Myocyte (in vitro differentiated cells): ENCODE measurements around the gene FBXW4. TPM values are rescaled to one million over a fixed set of nuclear protein-coding genes. Genes with fewer than 3 reads are reported as not detected.
A peak's percentile ranks its signal among the peaks of the same experiment; 100 is the strongest.

Source experiments
- DNase-seq: peaks from one replicate; pipeline ENCODE4 v3.0.0-alpha.2; 2012; ENCODE audit warnings: low read depth
- total RNA-seq: library from RNA; depleted of rRNA; stranded (reverse); fragments of >200 nt; gene quantifications from 2 replicates; pipeline ENCODE4 v1.2.3, GENCODE V29; 2014

The FBXW4 gene
- total RNA-seq, 1 donor from 2014 or later: 27.7 TPM

DNA sequence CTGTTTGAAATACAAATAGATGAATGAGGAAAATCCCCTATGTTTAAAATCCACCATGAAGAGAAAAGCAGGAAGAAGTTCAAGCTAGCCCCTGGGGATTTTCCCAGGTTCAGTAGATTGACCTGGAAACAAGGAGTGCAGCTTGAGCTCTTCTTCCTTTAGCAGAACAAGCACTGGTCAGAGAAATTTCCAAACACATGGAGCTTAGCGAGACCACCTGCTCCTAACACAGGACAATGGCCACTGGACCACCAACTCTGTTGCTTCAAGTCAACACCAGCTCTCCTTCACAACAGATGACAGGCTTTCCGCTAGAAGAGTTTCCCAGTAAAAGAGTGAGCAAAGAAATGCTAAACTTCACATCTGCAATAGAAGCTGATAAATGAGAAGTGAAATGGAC lies 9.4 kb upstream of the FBXW4 start:
- DNase-seq: no peak

DNA sequence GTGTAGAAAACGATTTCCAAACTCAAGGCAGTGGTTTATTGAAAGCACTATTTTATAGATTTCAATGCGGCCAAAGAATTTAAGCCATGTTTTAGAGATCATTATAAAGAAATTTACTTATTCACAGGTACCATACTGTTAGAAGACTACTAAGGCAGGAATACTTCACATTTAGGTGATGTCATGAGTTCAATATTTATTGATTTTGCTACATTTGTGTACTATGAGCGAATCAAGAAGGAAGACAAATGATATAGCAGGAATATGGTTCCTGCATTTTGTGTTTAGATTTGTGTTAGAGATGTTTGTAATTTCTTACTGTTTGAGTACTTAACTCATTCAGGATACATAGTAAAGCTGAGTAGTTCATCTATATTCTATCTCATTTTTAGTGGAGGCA lies 1.7 kb upstream of the FBXW4 start:
- no peak for DNase-seq

DNA sequence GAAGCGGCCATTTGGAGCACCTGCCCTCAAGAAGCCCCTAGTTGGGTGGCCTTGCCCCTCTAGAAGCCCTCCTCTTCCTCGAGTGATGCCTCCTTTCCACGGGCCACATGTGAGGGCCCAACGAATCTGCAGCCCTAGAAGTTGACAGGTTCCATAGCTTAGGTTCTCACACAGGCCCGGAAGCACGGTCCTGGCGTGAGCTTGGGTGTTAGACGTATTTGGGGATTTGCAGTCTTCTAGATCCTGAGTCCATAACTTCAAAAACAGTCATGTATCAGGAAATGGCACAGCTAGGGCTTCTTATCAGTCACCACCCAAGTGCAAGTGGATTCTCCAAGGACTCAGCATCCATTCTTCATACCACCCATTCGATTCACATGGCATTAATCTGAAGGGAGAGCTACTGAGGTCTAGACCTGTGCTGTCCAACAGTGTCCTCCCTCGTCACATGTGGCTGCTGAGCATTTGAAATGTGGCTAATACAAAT lies 477 bp upstream of the FBXW4 start:
- DNase-seq: no peak

DNA sequence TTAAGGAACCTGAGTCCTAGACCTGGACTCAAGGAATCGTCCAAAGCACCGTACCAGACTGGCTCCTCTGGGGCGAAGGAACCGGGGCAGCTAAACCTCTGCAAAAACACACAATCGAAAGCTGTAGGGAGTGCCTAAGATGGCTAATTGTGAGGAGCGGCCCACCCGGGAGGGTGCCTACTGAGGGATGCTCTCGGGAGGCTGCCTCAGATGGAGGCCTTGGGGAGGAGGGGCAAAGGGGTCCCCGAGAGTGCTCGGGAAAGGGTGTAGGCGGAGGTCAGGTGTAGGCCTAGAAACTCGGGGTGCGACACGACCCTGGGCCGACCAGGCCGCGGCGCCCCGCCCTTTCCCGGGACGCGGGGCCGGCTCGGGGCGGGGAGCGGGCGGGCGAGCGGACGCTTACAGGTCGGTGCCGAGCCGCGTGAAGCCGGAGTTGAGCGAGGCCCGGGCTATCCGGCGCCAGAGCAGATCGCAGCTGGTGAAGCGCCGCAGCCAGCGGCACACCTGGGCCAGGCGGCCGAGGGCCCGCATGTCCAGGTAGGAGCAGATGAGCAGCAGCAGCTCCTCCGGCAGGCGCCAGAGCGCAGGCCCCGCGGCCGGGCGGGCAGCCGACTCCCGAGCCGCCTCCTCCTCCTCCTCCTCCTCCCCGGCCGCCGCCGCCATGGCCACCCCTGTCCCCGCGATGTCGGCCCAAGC lies 844 bp downstream of the FBXW4 start:
- DNase-seq: peak; percentile 61

DNA sequence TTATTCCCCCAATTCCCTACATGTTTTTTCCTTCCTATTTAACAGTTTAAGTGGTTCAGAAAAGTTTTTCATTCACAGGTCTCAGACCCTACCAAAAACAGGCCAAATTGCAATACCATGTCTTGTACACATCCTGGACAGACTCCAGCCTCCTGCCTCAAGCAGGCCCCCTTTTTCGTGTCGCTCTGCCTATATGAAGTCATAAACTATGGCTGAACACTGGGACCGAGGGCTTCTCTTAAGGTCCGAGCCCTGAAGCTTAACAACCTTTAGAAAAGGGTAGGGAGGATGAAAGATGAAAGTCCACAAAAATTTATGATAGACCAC lies 1.4 kb downstream of the FBXW4 start:
- DNase-seq: no peak

GRCh38 chr10:101691081-101691480 lies 3.9 kb downstream of the FBXW4 start:
- DNase-seq: peak; percentile 94

GRCh38 chr10:101690461-101690860 lies 4.5 kb downstream of the FBXW4 start:
- peak; percentile 61 for DNase-seq

DNA sequence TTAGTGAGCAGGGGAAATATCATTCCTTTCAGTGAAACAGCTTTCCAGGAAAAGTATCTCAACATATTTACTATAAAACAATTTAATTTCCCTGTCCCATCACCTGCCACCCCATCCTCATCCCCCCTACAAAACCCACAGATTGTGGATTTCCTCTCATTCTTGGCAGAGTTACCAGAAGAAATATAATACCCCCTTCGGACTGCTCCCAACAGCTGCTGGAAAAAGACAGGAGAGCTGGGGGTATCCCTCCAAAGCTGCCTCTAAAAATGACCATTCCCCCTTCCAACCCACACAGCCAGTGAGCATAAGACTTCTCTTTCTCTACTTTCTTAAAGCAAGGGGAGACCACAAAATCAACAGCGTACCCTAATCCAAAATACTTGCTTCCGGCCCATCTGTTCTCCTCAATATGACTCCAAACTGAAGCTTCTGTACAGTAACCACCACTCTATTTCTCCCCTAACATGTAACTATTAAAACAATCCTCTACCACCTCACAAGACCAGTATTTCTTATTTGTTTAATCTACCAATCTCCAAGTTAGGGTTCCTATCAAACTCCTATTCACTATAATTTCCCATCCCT lies 7.8 kb downstream of the FBXW4 start:
- peak; percentile 83 for DNase-seq

DNA sequence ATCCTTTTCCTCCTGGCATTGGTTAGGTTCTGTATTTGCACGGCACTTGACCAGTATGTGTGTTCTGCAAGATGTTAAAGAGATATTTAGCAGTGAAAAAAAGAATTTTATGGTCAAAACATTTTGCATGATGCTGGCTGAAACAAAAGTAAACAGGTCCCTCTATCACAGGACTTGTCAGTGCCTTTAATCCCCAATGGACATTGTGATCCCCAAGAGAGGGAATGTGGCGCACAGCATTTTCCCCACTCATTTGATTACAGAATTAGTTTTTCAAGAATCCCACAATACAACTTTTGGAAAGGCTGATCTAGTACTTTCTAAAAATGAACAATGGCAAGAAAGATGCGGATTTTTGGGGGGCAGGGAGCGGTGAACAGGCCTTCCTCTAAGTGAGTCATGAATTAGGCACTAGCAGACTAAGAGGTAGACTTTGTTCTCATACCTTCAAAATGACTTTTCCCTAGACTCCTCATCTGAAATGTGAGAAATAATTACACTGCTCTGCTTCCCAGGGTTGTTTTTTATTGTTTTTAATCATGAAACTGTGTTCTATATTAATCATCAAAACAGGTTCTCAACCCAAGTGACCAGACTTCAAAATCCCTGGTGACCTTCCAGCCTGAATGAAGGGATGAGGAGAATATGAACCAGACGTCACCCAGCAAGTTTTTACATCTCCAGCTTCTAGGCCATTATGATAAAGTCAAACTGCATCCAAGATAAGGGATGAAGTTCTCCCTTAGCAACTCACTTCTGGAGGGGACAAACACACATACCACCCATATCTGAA lies 8.6 kb downstream of the FBXW4 start:
- DNase-seq: peak; percentile 15

DNA sequence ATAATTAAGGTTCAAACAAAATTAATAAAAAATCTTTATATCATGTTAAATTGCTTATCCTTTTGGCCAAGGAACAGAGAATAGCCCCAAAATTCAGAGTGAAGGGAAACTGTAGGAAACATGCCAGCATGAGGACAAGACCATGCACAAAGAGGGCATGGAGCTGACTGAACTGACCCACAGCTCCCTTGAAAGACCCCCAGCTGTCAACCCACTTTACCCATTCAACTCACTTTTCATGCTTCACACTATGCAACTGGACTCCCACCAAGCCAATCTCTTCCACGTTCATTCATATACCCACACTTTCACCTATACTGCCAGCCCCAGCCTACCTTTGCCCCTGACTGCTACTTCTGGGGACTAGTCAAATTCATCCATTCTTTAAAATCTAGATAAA lies 10.2 kb downstream of the FBXW4 start:
- no peak for DNase-seq

DNA sequence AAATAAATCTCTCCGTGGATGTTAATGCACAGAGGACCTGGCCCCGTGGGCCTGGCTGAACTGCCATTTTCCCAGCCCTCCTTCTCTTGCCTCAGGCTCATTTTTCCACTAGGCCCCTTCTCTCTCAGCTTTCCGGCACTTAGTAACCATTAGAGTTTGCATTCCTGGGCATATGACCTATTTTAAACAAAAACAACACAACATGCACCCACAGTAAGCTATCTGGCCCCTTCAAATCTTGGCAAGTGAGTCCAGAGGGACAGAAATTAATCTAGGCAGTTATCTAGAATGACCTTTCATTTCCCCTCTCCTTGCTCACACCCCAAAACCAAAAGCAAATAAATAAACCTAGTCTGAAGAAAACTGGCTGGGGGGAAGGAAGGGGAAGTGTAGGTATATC lies 11.7 kb downstream of the FBXW4 start:
- DNase-seq: no peak

DNA sequence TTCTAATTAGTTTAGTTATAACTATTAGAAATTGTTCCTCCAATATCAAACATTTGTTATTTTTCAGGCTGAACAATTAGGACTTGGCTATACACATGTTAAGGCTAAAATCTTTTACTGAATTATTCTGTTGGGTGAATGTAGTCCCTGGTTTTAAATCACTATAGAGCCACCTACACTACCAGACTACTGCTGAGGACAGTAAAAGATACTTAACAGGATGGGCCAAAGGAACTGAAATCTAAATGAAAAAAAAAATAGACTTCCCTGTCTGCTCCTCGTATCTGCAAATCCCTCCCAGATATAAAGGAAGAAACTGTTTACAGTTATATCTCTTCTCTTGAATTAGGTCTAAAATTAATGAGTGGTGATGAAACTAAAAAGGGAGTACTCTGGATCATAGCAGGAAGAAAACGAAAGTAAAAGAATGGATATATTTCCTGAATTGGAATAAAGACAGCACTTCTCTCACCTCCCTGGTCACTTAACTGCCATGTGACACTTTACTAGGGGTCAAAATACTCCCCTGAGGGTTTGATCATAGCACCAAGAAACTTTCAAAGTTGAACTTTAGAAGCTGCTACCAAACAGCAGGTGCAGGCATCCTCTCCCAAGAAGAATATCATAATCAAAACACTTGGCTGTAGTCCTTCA lies 12.7 kb downstream of the FBXW4 start:
- peak; percentile 26 for DNase-seq

DNA sequence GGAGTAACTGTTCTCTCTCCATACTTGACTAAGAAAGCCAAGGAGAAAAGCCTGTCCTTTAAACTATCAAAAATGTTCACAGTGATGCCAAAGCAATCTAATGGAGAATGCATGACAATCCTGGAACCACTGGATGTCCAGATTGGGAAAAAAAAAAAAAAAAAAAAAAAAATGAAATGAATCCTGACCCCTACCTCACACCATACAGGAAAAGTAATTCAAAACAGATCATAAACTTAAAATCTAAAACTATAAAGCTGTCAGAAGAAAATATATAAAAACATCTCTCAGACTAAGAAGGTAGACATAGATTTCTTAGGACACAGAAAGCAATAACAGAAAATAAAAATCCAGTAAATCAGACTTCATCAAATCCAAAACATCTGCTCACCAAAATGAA lies 18.4 kb downstream of the FBXW4 start:
- no peak for DNase-seq

DNA sequence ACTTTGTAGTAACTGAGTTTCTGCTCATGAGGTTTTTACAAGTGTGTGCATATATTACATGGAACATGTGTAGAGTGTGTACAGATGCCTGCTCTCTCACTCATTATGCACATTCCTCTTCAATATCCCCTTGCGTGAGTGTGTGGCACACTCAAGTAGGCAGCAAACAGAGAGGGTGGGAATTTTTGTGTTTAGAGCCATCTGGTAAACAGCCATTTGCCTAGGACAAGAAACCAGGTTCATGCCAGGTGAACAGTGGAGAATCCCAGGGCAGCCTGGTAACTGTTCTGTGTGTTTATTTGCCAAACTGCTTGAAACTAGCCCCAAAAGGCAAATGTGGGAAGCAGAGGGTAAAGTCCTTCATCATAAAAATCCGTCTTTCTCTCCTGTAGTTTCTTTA lies 19.9 kb downstream of the FBXW4 start:
- no peak for DNase-seq

GRCh38 chr10:101672536-101672935 lies 22.4 kb downstream of the FBXW4 start:
- peak; percentile 49 for DNase-seq

- DNase-seq: no peak
These were observed 23.5 kb downstream of the FBXW4 start for GRCh38 chr10:101671453-101671852.

DNA sequence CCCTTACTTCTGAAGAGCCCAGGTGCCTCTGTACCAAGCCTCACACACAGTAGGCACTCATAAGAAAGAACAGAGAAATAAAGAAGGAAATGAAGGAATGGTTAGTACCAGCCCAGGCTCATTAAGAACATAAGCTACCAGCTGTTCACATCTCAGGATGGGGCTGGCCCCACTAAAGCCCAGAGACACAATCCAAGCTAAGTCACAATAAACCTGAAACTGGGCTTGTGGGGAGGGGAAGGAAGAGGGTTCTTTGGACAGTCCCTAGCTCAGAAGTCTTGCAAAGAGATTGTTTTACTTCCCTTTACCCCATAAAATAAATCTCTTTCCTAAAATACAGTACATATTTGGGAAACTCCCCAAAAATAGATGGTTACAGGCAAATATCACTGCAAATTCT lies 24.3 kb downstream of the FBXW4 start:
- no peak for DNase-seq

- DNase-seq: no peak
These were observed 25.8 kb downstream of the FBXW4 start for GRCh38 chr10:101669181-101669580.

DNA sequence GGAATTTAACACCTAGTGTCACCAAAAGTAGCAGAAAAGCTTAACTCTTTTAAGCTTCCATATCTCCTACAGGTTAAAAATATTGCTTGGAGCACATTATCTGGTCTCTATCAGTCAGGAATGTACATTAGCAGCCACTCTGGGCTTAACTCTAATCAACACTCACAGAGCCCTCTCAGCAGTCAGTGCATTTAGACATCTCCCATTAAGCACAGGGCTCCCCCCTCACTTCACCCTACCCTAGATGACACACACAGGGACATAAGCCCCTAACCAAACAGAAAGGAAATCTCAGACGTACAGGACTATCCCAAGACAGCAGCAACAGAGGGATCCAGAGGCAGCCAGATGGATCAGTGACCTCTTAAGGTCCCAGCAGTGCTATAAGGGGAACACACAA lies 26.4 kb downstream of the FBXW4 start:
- DNase-seq: no peak

GRCh38 chr10:101666083-101666482 lies 28.9 kb downstream of the FBXW4 start:
- DNase-seq: no peak

- DNase-seq: no peak
These were observed 31.9 kb downstream of the FBXW4 start for GRCh38 chr10:101663097-101663496.

DNA sequence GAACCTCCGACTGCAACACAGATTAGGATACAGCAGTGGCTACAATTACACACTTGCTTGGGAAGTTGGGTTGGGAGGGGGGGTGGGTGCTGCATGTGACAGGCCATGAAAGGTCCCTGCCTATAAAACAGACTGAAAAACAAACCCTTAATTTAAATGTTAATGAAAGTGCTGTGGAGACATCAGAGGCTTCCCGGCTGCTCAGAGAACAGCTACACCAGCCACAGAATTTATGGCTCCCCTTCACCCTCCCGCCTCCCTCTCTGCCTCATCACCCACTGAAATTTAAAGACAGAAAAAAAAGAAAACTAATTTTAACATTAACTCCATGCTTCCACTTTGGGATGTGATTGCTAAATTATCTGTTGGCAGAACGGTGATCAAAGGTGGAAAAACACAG lies 34.7 kb downstream of the FBXW4 start:
- DNase-seq: no peak
